ENCODE data around the gene CTNND2. TPM values are rescaled to one million over a fixed set of nuclear protein-coding genes. Genes with fewer than 3 reads are reported as not detected.

Gene CTNND2
- total RNA-seq, 2 experiments from 2014 or later, result 0.20 TPM; not detected in 1

DNA sequence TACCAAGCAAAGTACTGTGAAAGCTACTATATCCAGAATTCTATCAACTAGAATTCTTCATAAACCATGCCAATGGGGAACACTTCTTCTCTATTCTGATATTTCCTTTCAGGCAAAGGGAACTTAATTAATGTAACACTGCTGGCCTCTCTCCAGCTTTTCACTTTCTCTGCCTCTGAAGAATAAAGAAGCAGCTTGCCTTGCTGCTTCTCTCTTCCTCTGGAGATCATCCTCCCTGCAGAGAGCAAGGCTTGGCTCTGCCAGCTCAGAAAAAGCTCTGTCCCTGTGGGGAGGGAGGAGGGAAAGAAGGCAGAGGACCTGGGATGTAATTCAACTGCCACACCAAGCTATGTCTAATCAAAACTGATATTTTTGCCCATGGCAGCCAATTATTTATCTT lies 6.5 kb downstream of the CTNND2 start:
- POLR2A ChIA-PET, result no interaction called here
- H3K9me3 Mint-ChIP-seq, result peaks cover 7% of the 10 kb centered on the region
- DNase-seq (no peak), ATAC-seq (ENCODE audit: poor library complexity) (no peak)
- no peak overlapping the region for H3K27ac Mint-ChIP-seq
- Histone ChIP-seq H3K36me3 (ENCODE audit: insufficient read depth, low read length) (no peaks in the 10 kb centered on the region), H3K4me1 (ENCODE audit: insufficient read depth, low read length) (no peaks in the 10 kb centered on the region), H3K4me3 (ENCODE audit: low read length) (no peak overlapping the region), H3K27me3 (ENCODE audit: control insufficient read depth in 1 of 2, insufficient read depth in 2 of 2, low read length in 2 of 2) (peaks cover 8 to 14% of the 10 kb centered on the region in 2 experiments), H3K27ac (ENCODE audit: low read depth in 1 of 2, low read length in 2 of 2) (no peak overlapping the region), H3K9me3 (ENCODE audit: control insufficient read depth in 1 of 2, insufficient read depth in 1 of 2, low read length in 2 of 2) (peaks cover 0 to 4% of the 10 kb centered on the region in 2 experiments)
- intact Hi-C loops (cut with DNase I, micrococcal nuclease), result no loop called here
- CTCF ChIA-PET, result no interaction called here
- TF ChIP-seq, protein P1, sequence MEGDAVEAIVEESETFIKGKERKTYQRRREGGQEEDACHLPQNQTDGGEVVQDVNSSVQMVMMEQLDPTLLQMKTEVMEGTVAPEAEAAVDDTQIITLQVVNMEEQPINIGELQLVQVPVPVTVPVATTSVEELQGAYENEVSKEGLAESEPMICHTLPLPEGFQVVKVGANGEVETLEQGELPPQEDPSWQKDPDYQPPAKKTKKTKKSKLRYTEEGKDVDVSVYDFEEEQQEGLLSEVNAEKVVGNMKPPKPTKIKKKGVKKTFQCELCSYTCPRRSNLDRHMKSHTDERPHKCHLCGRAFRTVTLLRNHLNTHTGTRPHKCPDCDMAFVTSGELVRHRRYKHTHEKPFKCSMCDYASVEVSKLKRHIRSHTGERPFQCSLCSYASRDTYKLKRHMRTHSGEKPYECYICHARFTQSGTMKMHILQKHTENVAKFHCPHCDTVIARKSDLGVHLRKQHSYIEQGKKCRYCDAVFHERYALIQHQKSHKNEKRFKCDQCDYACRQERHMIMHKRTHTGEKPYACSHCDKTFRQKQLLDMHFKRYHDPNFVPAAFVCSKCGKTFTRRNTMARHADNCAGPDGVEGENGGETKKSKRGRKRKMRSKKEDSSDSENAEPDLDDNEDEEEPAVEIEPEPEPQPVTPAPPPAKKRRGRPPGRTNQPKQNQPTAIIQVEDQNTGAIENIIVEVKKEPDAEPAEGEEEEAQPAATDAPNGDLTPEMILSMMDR (IDR thresholded peaks at IDR 0.05), result no peak
- H3K27me3 Mint-ChIP-seq, result peaks cover 16% of the 10 kb centered on the region
- H3K36me3 Mint-ChIP-seq (ENCODE audit: low read depth), result no peaks in the 10 kb centered on the region
- no peaks in the 10 kb centered on the region for H3K4me1 Mint-ChIP-seq (ENCODE audit: low read depth)
- H3K4me3 Mint-ChIP-seq, result no peak overlapping the region

DNA sequence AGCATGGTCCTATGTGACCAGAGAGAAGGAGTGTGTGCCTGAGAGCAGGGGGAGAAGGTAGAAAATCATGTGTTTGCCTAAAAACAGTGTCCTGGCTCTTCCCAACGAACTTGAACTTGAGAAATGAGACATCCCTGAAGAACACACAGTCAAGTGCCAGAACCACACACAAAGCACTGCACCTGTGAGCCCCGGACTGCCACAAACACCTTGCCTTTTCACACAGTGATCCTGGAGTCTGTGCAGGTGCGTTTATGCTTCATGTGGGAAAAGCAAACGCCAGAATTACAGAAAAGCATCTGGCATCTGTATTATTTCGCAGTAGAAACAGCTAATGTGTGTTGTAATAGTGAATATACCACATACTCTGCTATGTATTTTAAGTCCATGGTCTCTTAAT lies 9.3 kb downstream of the CTNND2 start:
- DNase-seq, result no peak
- intact Hi-C loops (cut with DNase I, micrococcal nuclease), result no loop called here
- Mint-ChIP-seq H3K36me3 (ENCODE audit: low read depth) (no peaks in the 10 kb centered on the region), H3K4me1 (ENCODE audit: low read depth) (no peaks in the 10 kb centered on the region), H3K9me3 (peaks cover 7% of the 10 kb centered on the region), H3K4me3 (no peak overlapping the region), H3K27me3 (no peaks in the 10 kb centered on the region), H3K27ac (no peak overlapping the region)
- CTCF ChIA-PET, result no interaction called here
- Histone ChIP-seq H3K9me3 (ENCODE audit: control insufficient read depth in 1 of 2, insufficient read depth in 1 of 2, low read length in 2 of 2) (peaks cover 3 to 4% of the 10 kb centered on the region in 2 experiments), H3K36me3 (ENCODE audit: insufficient read depth, low read length) (no peaks in the 10 kb centered on the region), H3K27ac (ENCODE audit: low read depth in 1 of 2, low read length in 2 of 2) (no peak overlapping the region), H3K4me3 (ENCODE audit: low read length) (no peak overlapping the region), H3K27me3 (ENCODE audit: control insufficient read depth in 1 of 2, insufficient read depth in 2 of 2, low read length in 2 of 2) (no peaks in the 10 kb centered on the region), H3K4me1 (ENCODE audit: insufficient read depth, low read length) (no peaks in the 10 kb centered on the region)
- TF ChIP-seq, protein P1 (IDR thresholded peaks at IDR 0.05), result no peak
- POLR2A ChIA-PET, result no interaction called here
- ATAC-seq (ENCODE audit: poor library complexity), result no peak

DNA sequence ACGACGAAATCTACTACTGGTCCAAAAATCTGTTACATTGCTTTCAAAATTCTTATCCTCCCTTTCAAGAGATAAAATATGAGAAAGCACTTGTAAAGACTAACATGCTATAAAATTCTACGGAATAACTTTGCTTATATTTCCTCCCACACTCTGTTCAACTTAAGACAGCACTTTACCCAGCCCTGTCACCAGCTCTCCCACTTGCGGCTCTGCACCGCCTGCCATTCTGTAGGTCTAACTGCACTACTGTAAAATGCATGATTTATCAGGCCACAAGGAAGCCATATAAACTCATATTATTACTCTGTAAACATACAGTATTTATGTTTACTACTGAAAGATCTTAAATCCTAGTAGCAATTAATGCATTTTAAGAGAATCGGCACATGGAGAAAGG lies 11.4 kb downstream of the CTNND2 start:
- Histone ChIP-seq H3K4me3 (ENCODE audit: low read length) (no peak overlapping the region), H3K27ac (ENCODE audit: low read depth in 1 of 2, low read length in 2 of 2) (no peak overlapping the region), H3K36me3 (ENCODE audit: insufficient read depth, low read length) (no peaks in the 10 kb centered on the region), H3K4me1 (ENCODE audit: insufficient read depth, low read length) (no peaks in the 10 kb centered on the region), H3K9me3 (ENCODE audit: control insufficient read depth in 1 of 2, insufficient read depth in 1 of 2, low read length in 2 of 2) (peaks cover 3 to 4% of the 10 kb centered on the region in 2 experiments), H3K27me3 (ENCODE audit: control insufficient read depth in 1 of 2, insufficient read depth in 2 of 2, low read length in 2 of 2) (no peaks in the 10 kb centered on the region)
- ChIA-PET CTCF (no interaction called here), POLR2A (no interaction called here)
- TF ChIP-seq, protein P1 (IDR thresholded peaks at IDR 0.05), result no peak
- Mint-ChIP-seq H3K36me3 (ENCODE audit: low read depth) (no peaks in the 10 kb centered on the region), H3K4me1 (ENCODE audit: low read depth) (no peaks in the 10 kb centered on the region), H3K27me3 (no peaks in the 10 kb centered on the region), H3K27ac (no peak overlapping the region), H3K4me3 (no peak overlapping the region), H3K9me3 (peaks cover 7% of the 10 kb centered on the region)
- intact Hi-C loops (cut with DNase I, micrococcal nuclease), result no loop called here
- ATAC-seq (ENCODE audit: poor library complexity), result no peak
- no peak for DNase-seq

All from CD4-positive, alpha-beta T cell (primary cell).